Activated CD8-positive, alpha-beta memory T cell treated with anti-CD3 and anti-CD28 coated beads, Interleukin-2, amount 50 U/mL, for 48 hours (primary cell): ENCODE results near the gene CHST1.

ENCODE experiments used
- DNase-seq: peaks from one replicate; pipeline ENCODE4 v3.0.0-alpha.2; 2020

CHST1 gene

GRCh38 chr11:45599161-45599943, 66.1 kb downstream of the CHST1 start:
- no peak for DNase-seq
